GM12878 (cell line): ENCODE results near the gene CYB5A. TPM values are rescaled to one million over a fixed set of nuclear protein-coding genes. Genes with fewer than 3 reads are reported as not detected.
A peak's percentile ranks its signal among the peaks of the same experiment; 100 is the strongest.

ENCODE experiments used
- ATAC-seq: fragments of 200-7000 bp; cut with Tn5 transposase; 3 replicates; pipeline ENCODE4 v1.9.1; 2020; ENCODE audit warnings: mild to moderate bottlenecking, moderate library complexity
- BruUV-seq: library from RNA; stranded (reverse); fragments of 400-500 nt; replicated peaks from 2 replicates; lab custom pipeline; 2021; lab: Mats Ljungman, UMichigan
- CTCF ChIA-PET: fragments of 300-600 bp; sonication (Branson Sonifier 250); formaldehyde crosslinking; extraction: SDS; loops from one replicate; lab custom pipeline; 2021; ENCODE audit warnings: inconsistent platforms; lab: Yijun Ruan, JAX
- POLR2A ChIA-PET: fragments of 350-600 bp; formaldehyde crosslinking; extraction: SDS; loops from one replicate; lab custom pipeline; 2021; ENCODE audit warnings: inconsistent platforms; lab: Charles Lee
- RAD21 ChIA-PET: fragments of 300-600 bp; sonication (Branson Sonifier 250); formaldehyde crosslinking; loops from one replicate; lab custom pipeline; 2023; ENCODE audit warnings: antibody characterized with exemption; ENCODE audit not compliant: unreplicated experiment; lab: Charles Lee
- SMC1A ChIA-PET: fragments of 300-600 bp; sonication (Branson Sonifier 250); formaldehyde crosslinking; loops from one replicate; lab custom pipeline; 2023; ENCODE audit not compliant: unreplicated experiment, uncharacterized antibody; lab: Charles Lee
- DNase-seq: peaks from one replicate; pipeline ENCODE4 v3.0.0-alpha.2; 2011; ENCODE audit warnings: low read depth, low spot score
- FAIRE-seq: peaks from 3 replicates; lab custom pipeline; 2011; peaks lifted over from hg19 to GRCh38; lab: Jason Lieb, UNC
- H2AFZ ChIP-seq: 2 replicates; pipeline ENCODE4 v1.6.0; 2011; ENCODE audit warnings: low read depth, low read length, control low read depth; ENCODE audit not compliant: control insufficient read depth
- H3K27ac ChIP-seq: 2 replicates; pipeline ENCODE4 v1.5.1; 2011; ENCODE audit warnings: control low read depth; ENCODE audit not compliant: control insufficient read depth, insufficient read depth
- H3K27me3 ChIP-seq, 2 experiments: replicated peaks in 1 of 2; 2 replicates each; pipeline versions ENCODE4 v1.6.0 to v1.6.1; 2011; ENCODE audit warnings: low read length in 1 of 2; ENCODE audit not compliant: control insufficient read depth in 2 of 2, insufficient read depth in 2 of 2
- H3K36me3 ChIP-seq, 2 experiments: 2 replicates each; pipeline ENCODE4 v1.5.1; 2011; ENCODE audit warnings: low read length in 1 of 2; ENCODE audit not compliant: control insufficient read depth in 2 of 2, insufficient read depth in 2 of 2
- H3K4me1 ChIP-seq: 2 replicates; pipeline ENCODE4 v1.6.1; 2011; ENCODE audit warnings: mild to moderate bottlenecking, low read length, moderate library complexity, mixed read lengths; ENCODE audit not compliant: control insufficient read depth, insufficient read depth
- H3K4me2 ChIP-seq: 2 replicates; pipeline ENCODE4 v1.6.0; 2011; ENCODE audit warnings: control low read depth; ENCODE audit not compliant: control insufficient read depth, insufficient read depth
- H3K4me3 ChIP-seq: fragments of 200-600 bp; sonication (generic); 2 replicates; pipeline ENCODE4 v1.5.1; 2016
- H3K79me2 ChIP-seq: 2 replicates; pipeline ENCODE4 v1.6.0; 2011; ENCODE audit warnings: low read length; ENCODE audit not compliant: control insufficient read depth, insufficient read depth
- H3K9ac ChIP-seq: 2 replicates; pipeline ENCODE4 v1.8.0; 2011; ENCODE audit warnings: low read length, control low read depth, mixed read lengths; ENCODE audit not compliant: control insufficient read depth, insufficient read depth
- H3K9me3 ChIP-seq: replicated peaks from 3 replicates; pipeline ENCODE4 v1.5.1; 2011; ENCODE audit warnings: mild to moderate bottlenecking, low read length; ENCODE audit not compliant: control insufficient read depth, insufficient read depth
- H4K20me1 ChIP-seq: 2 replicates; pipeline ENCODE4 v1.6.0; 2011; ENCODE audit not compliant: control insufficient read depth, insufficient read depth
- ASH2L ChIP-seq: fragments of 300-600, 200-600 bp; sonication (generic); IDR thresholded peaks from 2 replicates; pipeline ENCODE4 v1.6.1; 2017; ENCODE audit warnings: low read depth, mild to moderate bottlenecking, borderline replicate concordance
- BACH1 ChIP-seq: fragments of 450-650 bp; IDR thresholded peaks from 2 replicates; pipeline ENCODE4 v1.6.1; 2017; ENCODE audit warnings: mild to moderate bottlenecking, borderline replicate concordance
- BCL11A ChIP-seq: IDR thresholded peaks from 2 replicates; pipeline ENCODE4 v1.6.1; 2011; ENCODE audit warnings: low read depth, low read length
- GABPA ChIP-seq: IDR thresholded peaks from 2 replicates; pipeline ENCODE4 v1.6.1; 2014; ENCODE audit warnings: antibody characterized with exemption, low read depth, mild to moderate bottlenecking, inconsistent platforms
- HDAC2 ChIP-seq: fragments of 200-600 bp; sonication (generic); IDR thresholded peaks from 2 replicates; pipeline ENCODE4 v1.6.1; 2017
- HDAC6 ChIP-seq: fragments of 200-600 bp; sonication (generic); IDR thresholded peaks from one replicate; pipeline ENCODE4 v1.8.0; 2017; ENCODE audit warnings: antibody characterized with exemption; ENCODE audit not compliant: unreplicated experiment
- JUND ChIP-seq: IDR thresholded peaks from 2 replicates; pipeline ENCODE4 v1.6.1; 2012; ENCODE audit warnings: low read depth, mild to moderate bottlenecking, low read length, improper control_type of control experiment, moderate library complexity
- KAT2A ChIP-seq: conservative IDR thresholded peaks from 2 replicates; pipeline ENCODE4 v1.6.1; 2011; ENCODE audit warnings: low read depth, low read length; ENCODE audit not compliant: control insufficient read depth
- LARP7 ChIP-seq: fragments of 450-650 bp; IDR thresholded peaks from 2 replicates; pipeline ENCODE4 v1.6.1; 2017; ENCODE audit warnings: mild to moderate bottlenecking
- MXI1 ChIP-seq: fragments of 150-350 bp; IDR thresholded peaks from 2 replicates; pipeline ENCODE4 v1.6.1; 2011; ENCODE audit warnings: low read depth, mild to moderate bottlenecking, inconsistent platforms, low read length, improper control_type of control experiment
- MYC ChIP-seq: IDR thresholded peaks from 2 replicates; pipeline ENCODE4 v1.6.1; 2011; ENCODE audit warnings: mild to moderate bottlenecking, low read length, moderate library complexity, inconsistent platforms; ENCODE audit not compliant: insufficient read depth, insufficient replicate concordance, insufficient read length, severe bottlenecking
- RUNX3 ChIP-seq: IDR thresholded peaks from 2 replicates; pipeline ENCODE4 v1.6.1; 2012; ENCODE audit warnings: low read length, inconsistent platforms
- SIN3A ChIP-seq: IDR thresholded peaks from 2 replicates; pipeline ENCODE4 v1.6.1; 2012; ENCODE audit warnings: low read depth, low read length, improper control_type of control experiment
- SMARCA5 ChIP-seq: fragments of 450-650 bp; IDR thresholded peaks from 2 replicates; pipeline ENCODE4 v1.6.1; 2017; ENCODE audit warnings: mild to moderate bottlenecking
- TCF3 ChIP-seq: IDR thresholded peaks from 2 replicates; pipeline ENCODE4 v1.6.1; 2012; ENCODE audit warnings: low read depth, mild to moderate bottlenecking, low read length, borderline replicate concordance; ENCODE audit not compliant: insufficient read depth
- ZBED1 ChIP-seq: IDR thresholded peaks from 2 replicates; pipeline ENCODE4 v1.6.1; 2016; ENCODE audit warnings: borderline replicate concordance
- ZBTB11 ChIP-seq: fragments of 450-650 bp; formaldehyde crosslinking; IDR thresholded peaks from 2 replicates; pipeline ENCODE4 v1.5.0; 2022; ENCODE audit warnings: mild to moderate bottlenecking, missing genetic modification characterization
- WGBS: methylation state at CpG from one replicate; pipeline ENCODE4 v1.1.6; 2016; ENCODE audit warnings: low lambda C conversion rate; ENCODE audit not compliant: insufficient replicate concordance, insufficient coverage; ENCODE audit errors: missing lambda C conversion rate; 5-methylcytosine and 5-hydroxymethylcytosine counted together
- in situ Hi-C: fragments of 300-500 bp; cut with MboI; formaldehyde crosslinking; loops from 9 replicates; pipeline ENCODE4 v1.14.3; 2018; ENCODE audit warnings: mixed read lengths
- intact Hi-C: fragments of 100-400 bp; cut with micrococcal nuclease; formaldehyde crosslinking; loops from one replicate; pipeline ENCODE4 v1.14.2; 2022; ENCODE audit not compliant: unreplicated experiment
- polyA plus RNA-seq, 11 experiments: library from polyadenylated mRNA; depleted of rRNA in 4 of 11; unstranded in 6 of 11; stranded (reverse) in 5 of 11; fragments of >200 nt; fragmentation: Nextera tagmentation in 4 of 11; fragmentation: Illumina TruSeq in 1 of 11; extraction: Ambion mirVana in 4 of 11; extraction: Trizol in 1 of 11; gene quantifications; 1 replicate in 1 of 11; 2 replicates in 10 of 11; pipeline versions ENCODE4 v1.2.1 to v1.2.3, GENCODE V29; 2011 to 2016; ENCODE audit warnings: inconsistent platforms in 2 of 11, missing spikeins in 2 of 11, low read depth in 1 of 11
- total RNA-seq, 4 experiments: library from RNA; depleted of rRNA in 3 of 4; stranded (reverse); fragments of >200 nt in 3 of 4; fragmentation: Illumina TruSeq in 1 of 4; extraction: Trizol in 1 of 4; gene quantifications; 2 replicates each; pipeline versions ENCODE4 v1.2.1 to v1.2.3, GENCODE V29; 2013 to 2021

CYB5A gene
- total and polyA plus RNA-seq, 10 of the 15 experiments (the other 5 are each of a cell fraction or from before 2014, with no cell fraction given) = 60.2 to 129 (median 103) TPM

- TF ChIP-seq GABPA = no peak
- no peak for TF ChIP-seq HDAC6
- no peak for TF ChIP-seq ZBTB11 (CRISPR knock-in tag)
Measured at GRCh38 chr18:74249181-74249968, 42.4 kb downstream of the CYB5A start (continued).

GRCh38 chr18:74248595-74248994, 43.2 kb downstream of the CYB5A start:
- 0 out of 2 replicates have a peak, but pooled peaks have one; percentile 24 for TF ChIP-seq TCF3
- TF ChIP-seq ASH2L = no peak
- TF ChIP-seq ZBED1 = no peak
- 0 out of 2 replicates have a peak, but pooled peaks have one; percentile 9 for TF ChIP-seq RUNX3
- no peak for TF ChIP-seq SMARCA5
- no peak for TF ChIP-seq LARP7
- no peak for TF ChIP-seq SIN3A
- TF ChIP-seq KAT2A = no peak
- no peak for TF ChIP-seq MYC
- no peak for TF ChIP-seq MXI1
- TF ChIP-seq BACH1 = no peak
- TF ChIP-seq JUND = no peak
- TF ChIP-seq HDAC2 = no peak
- TF ChIP-seq BCL11A = no peak
- no peaks in the 10 kb centered on the region for H3K27me3 ChIP-seq
- no peaks in the 10 kb centered on the region for H3K36me3 ChIP-seq
- SMC1A ChIA-PET = interaction anchor here (0.6 to 0.8 kb wide), 2 partner anchors 8 to 13 kb away, joined by 3 read pairs; no protein-coding TSS in a partner anchor
- no peak overlapping the region for H3K4me2 ChIP-seq
- H3K79me2 ChIP-seq = no peaks in the 10 kb centered on the region
- RAD21 ChIA-PET = no interaction called here
- H3K4me3 ChIP-seq = no peak overlapping the region
- H4K20me1 ChIP-seq = no peaks in the 10 kb centered on the region
- intact Hi-C loops = no loop called here
- H2AFZ ChIP-seq = no peak overlapping the region
- H3K9me3 ChIP-seq = no peaks in the 10 kb centered on the region
- in situ Hi-C loops = no loop called here
- H3K4me1 ChIP-seq = peaks cover 3% of the 10 kb centered on the region; the same call in 1 of the 2 replicates
- POLR2A ChIA-PET = no interaction called here
- no TSS peak for BruUV-seq
- DNase-seq = no peak
- peak; percentile 84 for ATAC-seq
- no peak overlapping the region for H3K27ac ChIP-seq
- peak; percentile 52 for FAIRE-seq
- CTCF ChIA-PET = interaction anchor here (0.9 to 1.2 kb wide), 2 partner anchors 80 to 93 kb away, joined by 3 read pairs; no protein-coding TSS in a partner anchor
- H3K9ac ChIP-seq = no peak overlapping the region
- WGBS = 14% methylated on average over 4 of the region's 4 CpGs
